ENCODE data around the gene KIDINS220. TPM values are rescaled to one million over a fixed set of nuclear protein-coding genes. Genes with fewer than 3 reads are reported as not detected.

KIDINS220 gene
- total RNA-seq, 2 experiments from 2014 or later = 20.8 to 20.9 TPM

- H3K4me3 Mint-ChIP-seq = peak overlapping the region; percentile 95
- peak overlapping the region; percentile 76 for H3K27ac Mint-ChIP-seq
- DNase-seq (peak; percentile 94), ATAC-seq (peak; percentile 11)
- peaks cover 2% of the 10 kb centered on the region for H3K9me3 Mint-ChIP-seq
- CTCF ChIA-PET = interaction anchor here (0.8 to 2.3 kb wide), 7 partner anchors 95 to 1237 kb away, joined by 3 to 8 read pairs (median 3); no protein-coding TSS in a partner anchor
- intact Hi-C loops (cut with micrococcal nuclease) = loop anchor here (5.0 to 10.0 kb wide), 8 partner anchors 99 to 1586 kb away; no protein-coding TSS in a partner anchor
- POLR2A ChIA-PET = interaction anchor here (0.7 to 6.7 kb wide), 32 partner anchors 9 to 1253 kb away, joined by 3 to 54 read pairs (median 4); no protein-coding TSS in a partner anchor
- peaks cover 14% of the 10 kb centered on the region for H3K27me3 Mint-ChIP-seq
- TF ChIP-seq CTCF (IDR thresholded peaks at IDR 0.05) = no peak
- H3K36me3 Mint-ChIP-seq (ENCODE audit: low read depth) = peaks cover 24% of the 10 kb centered on the region
- peaks cover 42% of the 10 kb centered on the region for H3K4me1 Mint-ChIP-seq (ENCODE audit: low read depth)
Observed at GRCh38 chr2:8680822-8681760, 156.3 kb downstream of the KIDINS220 start.

GRCh38 chr2:8679827-8680731 is 157.3 kb downstream of the KIDINS220 start:
- peaks cover 24% of the 10 kb centered on the region for H3K27me3 Mint-ChIP-seq
- POLR2A ChIA-PET = interaction anchor here (0.7 to 6.7 kb wide), 10 partner anchors 8 to 353 kb away, joined by 3 to 54 read pairs (median 6); no protein-coding TSS in a partner anchor
- no peak for ATAC-seq
- H3K9me3 Mint-ChIP-seq = peaks cover 9% of the 10 kb centered on the region
- CTCF ChIA-PET = interaction anchor here (0.8 to 2.3 kb wide), 6 partner anchors 94 to 1582 kb away, joined by 3 to 8 read pairs (median 3); no protein-coding TSS in a partner anchor
- TF ChIP-seq CTCF (IDR thresholded peaks at IDR 0.05) = no peak
- H3K4me3 Mint-ChIP-seq = peak overlapping the region; percentile 95
- intact Hi-C loops (cut with micrococcal nuclease) = loop anchor here (5.0 to 10.0 kb wide), 8 partner anchors 98 to 1585 kb away; no protein-coding TSS in a partner anchor
- H3K27ac Mint-ChIP-seq = peak overlapping the region; percentile 76
- peaks cover 39% of the 10 kb centered on the region for H3K4me1 Mint-ChIP-seq (ENCODE audit: low read depth)
- peaks cover 24% of the 10 kb centered on the region for H3K36me3 Mint-ChIP-seq (ENCODE audit: low read depth)
- DNase-seq = no peak

GRCh38 chr2:8679567-8679826 is 157.9 kb downstream of the KIDINS220 start:
- ATAC-seq (no peak), DNase-seq (no peak)
- peaks cover 27% of the 10 kb centered on the region for H3K27me3 Mint-ChIP-seq
- H3K36me3 Mint-ChIP-seq (ENCODE audit: low read depth) = peaks cover 23% of the 10 kb centered on the region
- intact Hi-C loops (cut with micrococcal nuclease) = no loop called here
- no peak for TF ChIP-seq CTCF (IDR thresholded peaks at IDR 0.05)
- CTCF ChIA-PET = interaction anchor here (1.0 to 1.5 kb wide), 2 partner anchors 1252 to 1582 kb away, joined by 3 to 4 read pairs; no protein-coding TSS in a partner anchor
- peak overlapping the region; percentile 74 for H3K27ac Mint-ChIP-seq
- POLR2A ChIA-PET = interaction anchor here (0.7 to 6.7 kb wide), 3 partner anchors 10 to 1766 kb away, joined by 3 to 54 read pairs (median 4); no protein-coding TSS in a partner anchor
- peak overlapping the region; percentile 95 for H3K4me3 Mint-ChIP-seq
- peaks cover 12% of the 10 kb centered on the region for H3K9me3 Mint-ChIP-seq
- peaks cover 38% of the 10 kb centered on the region for H3K4me1 Mint-ChIP-seq (ENCODE audit: low read depth)

Other genes with a start within 250 kb of the KIDINS220 start
- 10 to 100 TPM; 85.7 to 91.6 TPM for gene ID2, start 155.6 kb downstream of the KIDINS220 start, total RNA-seq
- gene MBOAT2, start 166.1 kb upstream of the KIDINS220 start, total RNA-seq = 1 to 10 TPM; 2.9 to 3.0 TPM